SKM-1 treated with dmso at 0.1 percent for 144 hours (cell line): ENCODE measurements around the gene TFF2.

Experiments
- DNase-seq: peaks from one replicate; lab custom pipeline; 2025; ENCODE audit not compliant: unreplicated experiment; lab: John Stamatoyannopoulos, UW

Gene TFF2

DNA sequence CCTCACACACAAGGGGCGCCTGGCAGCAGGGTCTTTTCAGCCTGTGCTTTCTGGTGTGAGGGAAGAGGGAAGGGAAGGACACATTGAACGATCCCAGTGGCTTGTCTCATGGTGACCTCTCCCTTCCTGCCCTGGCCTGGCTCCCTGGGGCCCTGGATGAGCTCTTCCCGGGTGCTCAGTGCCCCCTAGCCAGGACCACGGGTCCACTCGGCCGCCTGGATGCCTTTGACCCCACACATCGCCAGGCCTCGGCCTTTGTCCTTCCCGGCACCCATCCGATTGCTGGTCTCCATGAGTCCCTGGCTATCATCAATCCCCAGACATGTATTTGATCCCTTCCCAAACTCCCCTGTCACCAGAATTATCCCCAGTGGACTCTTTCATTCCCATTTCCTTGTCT is 29.6 kb downstream of the TFF2 start:
- no peak for DNase-seq

DNA sequence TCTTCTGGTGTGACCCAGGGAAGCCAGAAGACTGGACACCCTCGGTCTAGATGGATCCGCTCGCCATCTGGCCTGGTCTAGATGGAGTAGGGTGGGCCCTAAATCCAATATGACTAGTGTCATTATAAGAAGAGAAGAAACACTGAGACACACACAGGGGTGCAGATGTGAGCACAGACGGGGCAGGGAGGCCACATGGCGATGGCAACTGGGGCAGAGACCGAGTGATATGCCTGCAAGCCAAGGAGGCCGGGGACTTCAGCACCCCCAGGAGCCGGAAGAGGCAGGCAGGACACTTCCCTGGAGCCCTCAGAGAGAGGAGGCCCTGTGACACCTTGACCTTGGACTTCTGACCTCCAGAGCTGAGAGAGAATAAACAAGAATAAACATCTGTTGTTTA is 30.0 kb downstream of the TFF2 start:
- DNase-seq = no peak

DNA sequence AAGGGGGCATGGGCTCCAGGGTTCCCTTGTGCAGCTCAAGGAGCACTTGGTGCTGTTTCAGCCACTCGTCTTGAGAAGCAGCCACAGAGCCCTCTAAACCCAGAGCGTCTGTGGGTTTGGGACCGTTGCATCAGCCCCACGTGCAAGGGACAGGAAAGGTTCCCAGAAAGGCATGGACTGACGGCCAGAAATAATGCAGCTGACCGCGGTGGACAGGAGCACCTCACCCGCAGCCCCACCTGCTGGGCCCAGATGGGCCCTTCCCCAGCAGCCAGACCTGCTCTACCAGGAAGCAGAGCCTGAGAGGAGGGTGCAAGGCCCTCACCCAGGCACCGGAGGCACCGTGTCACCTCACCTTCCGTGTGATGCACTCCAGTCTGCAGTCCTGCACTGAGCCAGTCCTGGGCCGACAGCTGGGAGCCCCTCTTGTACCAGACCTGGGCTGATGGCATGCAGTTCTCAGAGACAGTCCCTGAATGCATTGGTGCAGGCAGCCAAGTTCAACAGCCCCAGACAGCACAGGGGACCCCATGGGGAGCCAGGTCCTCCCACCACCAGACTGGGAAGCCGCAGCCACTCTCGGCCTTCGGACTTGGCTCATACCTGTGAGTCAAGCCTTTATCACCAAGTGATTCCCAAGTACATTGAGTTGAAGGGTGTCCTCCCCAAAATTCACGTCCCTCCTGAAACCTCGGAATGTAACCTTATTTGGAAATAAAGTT is 30.8 kb downstream of the TFF2 start:
- DNase-seq = peak; percentile 50

DNA sequence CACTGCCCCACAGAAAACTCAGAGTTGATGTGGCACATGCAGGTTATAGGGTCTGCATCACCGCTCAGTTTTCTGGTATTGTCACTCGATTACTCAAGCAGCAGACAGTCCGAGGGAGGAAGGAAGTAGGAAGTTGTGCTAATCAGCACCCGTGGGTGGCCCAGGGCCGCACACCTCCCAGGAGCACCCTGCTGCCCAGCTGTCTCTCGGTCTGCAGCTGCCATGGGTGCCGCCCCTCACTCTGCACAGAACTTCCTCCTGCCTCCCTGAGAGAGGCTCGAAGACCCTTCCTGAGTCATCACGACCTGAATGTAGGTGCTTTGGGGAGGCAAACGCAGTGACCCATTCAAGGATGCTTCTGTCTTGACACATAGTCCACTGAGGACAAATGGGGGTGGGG is 31.4 kb downstream of the TFF2 start:
- DNase-seq = peak; percentile 79

DNA sequence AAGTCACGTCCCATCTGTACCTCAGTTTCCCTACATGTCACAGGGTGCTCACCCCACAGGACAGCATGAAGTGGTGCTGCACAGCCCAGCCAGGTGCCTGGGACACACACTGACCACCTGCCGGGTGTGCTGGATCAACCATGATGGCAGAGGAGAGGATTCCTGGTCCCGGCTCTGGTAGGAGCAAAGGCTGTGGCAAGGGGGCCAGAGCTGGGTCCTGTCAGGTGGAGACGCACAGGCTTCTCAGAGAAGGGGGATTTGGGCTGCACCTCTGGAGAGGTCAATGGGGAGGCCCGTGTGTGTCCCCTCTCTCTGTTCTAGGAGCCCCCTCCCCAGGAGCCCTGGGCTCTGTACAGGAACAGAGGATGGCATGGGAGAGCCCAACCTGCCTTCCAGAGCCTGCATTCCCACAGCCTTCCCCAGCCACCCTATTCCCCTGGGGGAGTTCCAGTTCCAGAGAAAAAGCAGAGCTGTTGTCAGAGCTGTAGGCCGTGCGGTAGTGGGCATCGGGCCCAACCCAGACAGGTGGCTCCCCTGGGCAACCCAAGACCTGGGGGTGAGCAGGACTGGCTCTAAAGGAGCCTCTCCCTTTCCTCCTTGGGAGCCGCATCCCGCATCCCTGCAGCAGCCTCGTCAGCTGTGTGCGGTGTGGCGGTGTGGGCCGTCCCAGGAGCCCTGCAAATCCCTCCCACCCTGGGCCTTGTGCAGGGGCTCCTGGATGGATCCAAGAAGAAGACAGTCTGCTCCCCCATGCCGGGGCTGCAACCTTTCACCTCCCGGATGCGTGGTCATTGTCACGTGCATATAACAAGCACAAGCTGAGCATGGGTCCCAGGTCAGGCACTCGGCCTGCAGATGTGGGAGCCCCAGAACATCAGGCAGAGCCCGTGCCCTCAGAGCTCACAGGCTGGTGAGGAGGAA is 32.7 kb downstream of the TFF2 start:
- no peak for DNase-seq

DNA sequence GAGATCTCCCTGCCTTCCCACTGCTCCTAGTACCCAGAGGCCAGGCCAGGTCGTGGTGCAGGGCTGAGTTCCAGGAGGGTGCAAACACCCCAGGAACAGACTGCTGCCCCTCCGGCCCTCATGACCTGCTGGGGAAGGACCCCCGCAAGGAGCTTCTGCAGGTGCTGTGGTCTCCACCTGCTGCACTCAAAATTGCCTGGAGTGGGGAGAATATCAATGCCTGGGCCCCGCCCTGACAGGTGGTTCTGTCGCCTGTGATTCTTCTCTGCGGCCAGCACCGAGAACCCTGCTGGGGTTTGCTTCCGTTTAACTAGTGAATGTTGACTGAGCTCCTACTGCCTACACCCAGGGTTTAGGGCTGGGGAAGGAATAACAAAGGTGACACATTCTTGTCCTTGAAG is 33.5 kb downstream of the TFF2 start:
- no peak for DNase-seq

DNA sequence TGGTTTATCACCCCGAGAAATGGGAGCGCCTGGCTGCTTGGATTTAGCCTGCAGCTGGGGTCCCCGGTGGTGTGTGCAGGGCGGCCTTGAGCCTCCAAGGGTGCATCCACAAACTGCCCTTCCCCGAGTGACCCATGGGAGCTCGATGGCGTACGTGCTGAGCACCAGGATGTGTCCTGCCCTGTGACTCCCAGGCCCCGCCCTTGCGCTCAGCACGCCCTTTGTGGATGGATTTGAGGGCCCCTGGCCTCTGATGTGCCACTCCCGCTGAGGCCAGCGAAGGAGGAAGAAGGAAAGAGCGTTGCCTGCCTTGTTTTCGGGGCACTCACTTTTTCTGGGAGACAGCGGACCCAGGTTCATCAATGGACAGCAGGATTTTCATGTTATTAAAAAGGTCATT is 33.9 kb downstream of the TFF2 start:
- DNase-seq = no peak

DNA sequence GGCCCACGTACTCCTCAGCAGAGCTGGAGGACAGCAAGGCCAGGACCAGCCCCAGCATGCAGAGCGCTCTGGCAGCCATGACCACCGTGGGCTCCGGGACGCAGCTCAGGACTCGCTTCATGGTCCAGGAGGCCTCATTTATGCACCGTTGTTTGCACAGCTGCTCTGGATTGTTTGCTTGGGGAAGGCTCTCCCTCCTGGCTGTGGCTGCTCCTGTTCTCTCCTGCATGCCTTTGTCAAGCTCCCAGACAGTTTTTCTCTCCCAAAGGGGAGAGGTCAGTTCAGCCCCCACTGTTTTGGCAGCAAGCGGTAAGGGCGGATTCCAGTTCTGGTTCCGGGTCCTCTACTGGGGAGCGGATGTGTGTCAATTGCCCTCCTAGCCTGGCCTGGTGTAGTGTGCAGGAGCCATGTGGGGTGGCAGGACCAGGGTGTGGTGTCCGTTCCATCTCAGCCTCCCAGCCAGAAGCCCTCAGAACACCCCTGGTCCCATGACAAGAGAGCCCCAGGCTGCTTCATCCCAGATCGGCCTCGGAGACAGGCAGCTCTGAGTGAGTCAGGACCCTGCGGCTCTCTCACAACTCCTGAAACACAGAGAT is 35.4 kb downstream of the TFF2 start, which contains the start of gene TFF3:
TSS of gene TFF3 (minus strand) at position 114 of the 596 bp plus-strand sequence. CDS start at position 79, 35 bp downstream.
- no peak for DNase-seq

DNA sequence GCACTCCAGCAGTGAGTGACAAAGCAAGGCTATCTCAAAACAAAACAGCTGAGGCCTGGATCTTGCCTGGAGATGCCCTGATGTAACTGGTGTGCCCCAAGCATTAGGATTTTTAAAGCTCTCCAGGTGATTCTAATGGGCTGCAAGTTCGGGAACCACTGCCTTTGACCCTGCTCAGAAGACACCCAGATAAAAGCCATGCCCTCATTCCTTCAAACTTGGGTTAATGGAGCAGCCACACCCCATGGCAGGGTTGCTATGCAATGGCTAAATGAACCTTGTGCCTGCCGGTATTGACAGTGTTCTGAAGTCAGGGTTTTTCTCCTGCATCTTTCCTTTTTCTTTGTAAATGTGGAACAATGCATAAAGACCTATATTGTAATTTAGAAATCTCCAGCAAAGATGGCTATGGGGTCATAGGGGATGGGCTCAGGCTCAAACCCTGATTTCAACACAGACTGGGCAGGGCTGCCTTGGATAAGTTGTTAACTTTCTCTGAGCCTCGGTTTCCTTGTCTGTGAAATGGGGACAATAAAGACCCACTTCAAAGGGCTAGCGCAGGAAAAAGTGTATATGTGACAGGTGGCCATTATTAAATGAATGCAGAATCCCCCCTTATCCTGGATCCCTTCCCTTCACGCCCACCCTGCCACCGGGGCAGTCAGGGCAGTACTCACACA is 36.0 kb downstream of the TFF2 start:
- no peak for DNase-seq

DNA sequence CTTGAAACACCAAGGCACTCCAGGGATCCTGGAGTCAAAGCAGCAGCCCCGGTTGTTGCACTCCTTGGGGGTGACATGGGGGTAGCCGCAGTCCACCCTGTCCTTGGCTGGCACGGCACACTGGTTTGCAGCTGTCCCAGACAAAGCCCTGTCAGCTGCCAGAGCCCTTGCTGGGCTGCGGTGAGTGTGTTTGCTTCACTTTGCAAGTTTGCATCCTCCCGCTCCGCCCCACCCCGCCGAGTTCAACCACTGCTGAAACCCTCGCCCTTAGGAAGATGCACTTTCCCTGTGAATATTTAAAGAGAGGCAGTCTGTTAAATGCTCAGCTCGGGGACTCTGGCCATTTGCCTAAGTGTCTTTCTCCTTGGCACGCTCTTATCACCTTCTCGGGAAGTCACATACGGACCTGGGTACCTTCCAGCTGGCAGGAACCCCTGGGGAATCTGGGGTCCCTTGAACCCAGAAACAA is 37.3 kb downstream of the TFF2 start:
- DNase-seq = no peak

DNA sequence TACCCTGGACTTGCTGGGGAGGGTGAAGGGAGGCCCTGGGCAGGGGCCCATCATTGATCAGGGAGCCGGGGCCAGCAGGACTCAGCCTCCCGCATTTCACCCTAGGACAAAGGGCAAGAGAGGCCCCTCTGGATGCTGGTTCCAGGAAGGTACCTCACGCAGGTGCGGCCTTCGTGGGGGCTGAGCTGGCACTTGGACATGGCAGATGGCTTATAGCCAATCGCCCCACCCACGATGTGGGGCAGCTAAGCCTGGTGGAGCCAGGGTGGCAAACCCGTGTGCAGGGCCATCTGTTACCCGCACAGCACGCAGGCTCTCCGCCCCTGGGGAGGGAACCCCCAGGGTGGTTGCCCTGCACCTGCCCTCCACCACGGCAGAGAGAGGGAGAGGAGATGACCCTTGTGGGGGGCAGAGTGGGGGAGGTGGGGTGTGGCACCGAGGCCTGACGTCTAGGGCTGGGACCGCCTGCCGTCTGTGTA is 38.1 kb downstream of the TFF2 start:
- no peak for DNase-seq

DNA sequence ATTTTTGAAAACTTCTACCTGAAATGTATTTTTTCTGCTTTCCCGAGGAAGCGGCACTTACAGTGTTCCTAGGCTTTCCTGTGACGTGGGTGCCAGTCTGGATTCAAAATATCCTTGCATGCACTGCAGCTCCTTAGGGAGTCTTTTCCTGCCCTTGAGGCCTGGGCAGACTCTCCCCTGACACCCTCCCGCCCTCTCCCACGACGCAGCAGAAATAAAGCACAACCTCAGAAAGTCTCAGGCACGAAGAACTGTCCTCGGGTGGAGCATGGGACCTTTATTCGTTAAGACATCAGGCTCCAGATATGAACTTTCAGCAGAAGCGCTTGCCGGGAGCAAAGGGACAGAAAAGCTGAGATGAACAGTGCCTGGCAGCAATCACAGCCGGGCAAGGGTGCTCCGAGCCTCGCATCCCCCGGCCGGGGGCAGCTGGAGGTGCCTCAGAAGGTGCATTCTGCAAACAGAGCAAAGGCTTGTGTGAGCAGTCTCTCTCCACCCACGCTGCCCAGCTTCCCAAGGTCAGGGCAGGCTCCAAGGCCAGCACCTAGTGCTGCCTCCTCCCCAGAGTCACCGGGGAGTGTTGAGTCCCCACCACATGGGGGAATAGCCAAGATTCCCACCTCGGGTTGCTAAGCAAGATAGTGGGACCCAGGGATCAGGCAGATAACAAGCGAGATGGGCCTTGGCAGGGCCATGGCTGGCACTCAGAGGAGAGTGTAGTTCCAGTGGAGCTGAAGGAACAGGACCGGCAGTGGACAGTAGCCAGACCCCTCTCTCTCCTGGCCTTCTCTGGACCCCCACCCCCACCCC is 38.8 kb downstream of the TFF2 start:
- no peak for DNase-seq

DNA sequence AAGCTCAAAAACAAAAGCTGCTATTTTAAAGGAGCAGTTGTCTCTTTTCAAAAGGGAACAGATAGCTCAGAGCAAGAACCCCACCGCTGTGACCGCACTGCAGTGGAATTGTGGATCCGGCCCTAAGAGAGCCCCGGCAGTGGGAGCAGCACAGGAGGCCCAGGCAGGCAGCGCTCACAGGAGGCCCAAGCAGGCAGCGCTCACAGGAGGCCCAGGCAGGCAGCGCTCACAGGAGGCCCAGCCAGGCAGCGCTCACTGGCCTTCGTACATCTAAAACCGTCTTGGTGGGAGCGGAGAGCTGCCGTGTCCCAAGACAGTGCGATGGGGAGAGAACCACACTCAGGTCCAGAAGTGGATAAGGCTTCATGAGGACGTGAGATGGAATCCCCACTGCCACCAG is 39.6 kb downstream of the TFF2 start:
- DNase-seq = no peak

DNA sequence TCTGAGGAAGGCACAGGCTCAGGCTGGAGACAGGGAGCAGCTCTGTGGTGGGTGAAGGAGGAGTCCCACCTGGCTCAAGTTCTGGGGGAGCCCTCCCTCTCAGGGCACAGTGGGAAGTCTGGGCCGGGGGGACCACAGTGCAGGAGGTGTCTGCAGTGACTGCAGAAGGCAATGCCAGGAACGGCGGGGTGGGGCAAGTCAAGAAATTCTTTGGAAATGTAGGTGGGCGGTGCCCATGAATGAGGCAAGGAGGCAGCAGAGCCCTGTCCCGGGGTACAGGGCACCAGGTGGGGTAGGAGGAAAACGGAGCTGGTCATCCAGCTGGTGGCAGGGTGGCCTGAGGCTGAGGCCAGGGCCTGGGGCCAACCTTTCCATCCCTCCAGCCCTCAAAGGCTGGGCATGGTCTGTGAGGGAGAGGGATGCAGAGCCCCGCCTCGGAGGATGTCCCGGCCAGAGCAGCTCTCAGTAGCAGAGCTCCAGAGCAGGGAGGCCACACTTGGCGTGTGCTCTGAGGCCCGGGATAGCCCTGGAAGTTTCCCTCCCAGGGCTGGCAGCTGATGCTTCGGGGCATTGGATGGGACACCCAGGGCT is 40.3 kb downstream of the TFF2 start:
- DNase-seq = no peak

DNA sequence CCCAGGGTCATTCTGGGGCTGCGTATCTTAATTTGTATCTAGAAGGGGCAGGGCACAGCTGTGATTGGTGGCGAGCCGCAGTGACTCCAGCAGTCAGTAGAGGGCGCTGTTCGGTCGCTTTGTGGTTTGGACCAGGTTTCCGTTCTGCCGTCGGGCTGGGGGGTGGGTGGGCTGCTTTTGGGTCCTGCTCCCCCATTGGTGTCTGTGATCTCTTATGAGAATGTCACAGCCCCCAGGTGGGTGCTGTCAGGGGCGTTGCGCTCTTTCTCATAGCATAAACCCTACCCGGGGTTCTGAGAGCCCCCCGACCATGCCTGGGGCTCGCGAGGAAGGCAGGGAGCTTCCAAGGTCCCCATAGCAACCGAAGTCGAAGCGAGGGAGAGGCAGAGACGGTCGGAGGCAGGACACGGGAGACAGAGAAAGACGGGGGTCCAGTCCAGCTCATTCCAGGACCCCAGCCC is 41.0 kb downstream of the TFF2 start:
- peak; percentile 29 for DNase-seq

DNA sequence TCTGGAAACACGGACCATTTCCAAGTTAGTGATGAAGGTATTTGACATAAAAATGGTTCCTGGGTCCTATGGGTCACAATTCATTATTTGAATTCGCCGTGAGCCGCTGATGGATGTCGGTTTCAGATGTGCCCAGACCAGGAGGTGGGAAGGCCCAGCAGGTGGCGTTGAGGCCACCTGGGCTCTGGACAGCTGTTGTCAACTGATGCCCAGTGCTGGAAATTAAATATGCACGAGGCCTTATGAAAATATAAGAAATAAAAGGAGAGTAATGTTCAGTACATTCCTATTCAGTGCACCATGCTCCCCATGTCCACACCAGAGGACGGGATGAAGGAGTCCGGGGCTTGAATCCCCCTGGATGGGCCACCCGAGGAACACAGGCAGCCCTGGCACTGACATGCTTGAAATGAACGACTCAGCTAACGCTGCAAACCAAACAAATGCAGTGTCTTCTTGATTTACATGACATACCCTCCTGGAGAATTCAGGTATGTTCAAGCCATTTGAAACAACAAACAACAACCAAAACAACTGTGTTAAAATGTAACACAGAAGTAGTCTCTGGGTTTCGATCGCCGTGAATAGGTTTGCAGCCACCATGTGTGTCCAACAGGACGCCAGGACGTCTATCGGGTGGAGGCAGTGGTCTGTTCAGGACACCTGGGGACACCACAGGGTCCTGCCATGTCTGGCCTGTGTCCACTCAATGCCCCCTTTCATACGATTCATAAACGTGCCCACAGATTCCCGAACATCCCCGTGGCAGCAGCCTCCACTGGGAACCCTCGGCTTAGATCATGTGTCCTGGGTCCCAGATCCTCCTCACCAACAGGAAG is 41.7 kb downstream of the TFF2 start:
- no peak for DNase-seq

DNA sequence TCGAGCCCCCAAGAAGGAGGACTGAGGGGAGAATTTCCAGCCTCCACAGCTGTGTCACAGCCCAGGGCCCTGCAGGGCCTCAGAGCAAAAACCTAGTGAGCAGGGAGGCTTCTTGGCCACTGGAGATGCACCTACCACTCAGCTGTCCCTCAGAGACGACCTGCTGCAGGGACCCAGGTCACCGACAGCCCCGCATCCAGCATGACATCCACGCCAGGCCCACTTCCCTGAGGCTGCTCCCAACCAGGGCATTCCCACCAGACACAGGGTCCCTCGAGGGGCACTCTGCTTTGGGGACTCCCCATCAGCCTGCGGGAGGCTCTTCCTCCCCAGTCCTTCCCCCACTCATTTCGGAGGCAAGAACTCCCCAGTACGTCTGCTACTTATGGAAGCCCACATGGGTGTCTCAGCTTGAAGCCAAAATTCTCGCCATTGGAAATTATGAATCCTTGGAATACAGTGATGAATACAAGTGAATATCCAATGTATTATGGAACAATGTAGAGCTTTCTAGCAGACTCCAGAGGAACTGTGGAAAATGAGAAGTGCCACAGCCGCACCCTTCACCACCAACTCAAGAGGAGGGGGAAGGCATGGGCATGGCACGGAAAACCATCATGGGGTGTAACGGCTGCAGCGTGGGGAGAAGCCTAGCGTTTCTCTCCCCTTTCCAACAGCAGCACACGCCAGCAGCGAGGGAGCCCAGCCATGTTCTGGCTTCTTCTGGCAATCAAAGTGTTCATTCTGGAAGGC is 42.5 kb downstream of the TFF2 start:
- DNase-seq = no peak

DNA sequence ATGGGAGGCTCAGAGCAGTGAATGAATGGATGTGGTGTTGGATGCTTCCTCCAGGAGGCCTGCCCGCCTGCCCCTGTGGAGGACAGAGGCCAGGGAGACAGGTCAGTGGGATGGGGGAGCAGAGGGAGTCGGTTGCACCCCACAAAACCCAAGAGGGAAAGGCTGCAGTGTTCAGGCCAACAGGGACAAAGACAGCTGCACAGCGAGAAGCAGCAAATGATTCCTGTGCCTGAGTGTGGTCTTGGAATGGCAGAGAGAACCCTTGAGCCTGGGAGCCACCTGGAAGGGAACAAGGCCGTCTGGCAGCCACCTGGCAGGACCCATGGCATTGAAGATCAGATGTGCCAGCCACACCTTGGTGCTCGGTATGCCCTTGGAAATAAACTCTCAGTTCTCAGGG is 43.7 kb downstream of the TFF2 start:
- no peak for DNase-seq
